Measurements from ENCODE around the gene MALRD1.

The MALRD1 gene

DNA sequence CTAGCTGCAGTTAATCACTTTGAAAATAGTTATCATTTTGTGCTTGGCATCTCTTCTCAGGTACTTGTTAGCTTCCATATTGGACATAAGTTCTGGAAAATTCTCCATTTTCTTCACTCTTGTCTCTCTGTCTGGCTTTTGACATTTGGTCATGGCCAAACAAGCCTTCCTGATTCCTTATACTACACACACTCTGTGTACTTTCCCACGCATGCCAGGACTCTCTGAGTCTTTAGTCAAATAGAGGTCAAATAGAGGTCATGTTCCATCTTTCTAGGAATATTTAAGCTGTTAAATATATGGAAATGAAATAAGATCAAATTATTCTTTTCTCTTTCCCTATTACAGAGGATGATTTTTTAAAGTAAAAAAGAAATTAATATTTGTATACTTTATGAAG lies 532.1 kb downstream of the MALRD1 start:
- DNase-seq, result no peak

DNA sequence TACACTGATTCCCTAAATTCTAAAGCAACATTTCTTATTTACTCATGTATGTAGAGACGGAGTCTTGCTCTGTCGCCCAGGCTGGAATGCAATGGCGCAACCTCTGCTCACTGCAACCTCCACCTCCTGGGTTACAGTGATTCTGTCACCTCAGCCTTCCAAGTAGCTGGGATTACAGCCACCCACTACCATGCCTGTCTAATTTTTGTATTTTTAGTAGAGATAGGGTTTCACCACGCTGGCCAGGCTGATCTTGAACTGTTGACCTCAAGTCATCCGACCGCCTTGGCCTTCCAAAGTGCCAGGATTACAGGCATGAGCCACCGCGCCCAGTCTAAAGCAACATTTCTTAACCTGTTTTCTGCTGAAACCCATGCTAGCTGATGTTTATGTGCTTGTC lies 540.0 kb downstream of the MALRD1 start:
- no peak for DNase-seq

GRCh38 chr10:19592276-19592675 lies 543.7 kb downstream of the MALRD1 start:
- DNase-seq, result no peak

DNA sequence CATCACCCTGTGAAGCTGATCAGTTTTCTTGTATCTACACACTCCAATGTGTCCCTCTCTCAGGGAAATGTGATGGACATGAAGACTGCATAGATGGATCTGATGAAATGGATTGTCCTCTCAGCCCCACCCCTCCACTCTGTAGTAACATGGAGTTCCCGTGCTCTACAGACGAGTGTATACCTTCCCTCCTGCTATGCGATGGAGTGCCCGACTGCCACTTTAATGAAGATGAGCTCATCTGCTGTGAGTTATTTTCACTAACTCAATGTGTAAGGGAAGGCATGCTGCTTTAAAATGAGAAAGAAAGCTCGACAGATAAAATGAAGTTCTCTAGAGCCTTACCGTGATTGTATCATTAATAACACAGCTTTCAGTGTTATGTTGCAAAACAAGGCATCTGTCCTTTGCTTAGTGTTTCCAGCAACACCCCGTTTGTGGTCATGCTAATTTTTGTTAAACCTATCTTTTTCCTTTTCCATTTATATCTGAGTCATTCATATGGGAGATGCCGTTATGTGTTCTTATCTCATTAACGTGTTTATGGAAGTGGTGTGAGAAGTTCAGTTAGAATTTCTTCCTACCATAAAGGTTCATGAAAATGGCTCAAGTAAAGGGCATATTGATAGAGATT lies 546.7 kb downstream of the MALRD1 start:
- no peak for DNase-seq

GRCh38 chr10:19605806-19606205 lies 557.2 kb downstream of the MALRD1 start:
- no peak for DNase-seq

GRCh38 chr10:19606968-19607367 lies 558.4 kb downstream of the MALRD1 start:
- no peak for DNase-seq

GRCh38 chr10:19611775-19612174 lies 563.2 kb downstream of the MALRD1 start:
- no peak for DNase-seq

- DNase-seq, result no peak
Measured at GRCh38 chr10:19616966-19617365, 568.4 kb downstream of the MALRD1 start.

- no peak for DNase-seq
Measured at GRCh38 chr10:19620811-19621210, 572.2 kb downstream of the MALRD1 start.

GRCh38 chr10:19623321-19623720 lies 574.7 kb downstream of the MALRD1 start:
- no peak for DNase-seq

DNA sequence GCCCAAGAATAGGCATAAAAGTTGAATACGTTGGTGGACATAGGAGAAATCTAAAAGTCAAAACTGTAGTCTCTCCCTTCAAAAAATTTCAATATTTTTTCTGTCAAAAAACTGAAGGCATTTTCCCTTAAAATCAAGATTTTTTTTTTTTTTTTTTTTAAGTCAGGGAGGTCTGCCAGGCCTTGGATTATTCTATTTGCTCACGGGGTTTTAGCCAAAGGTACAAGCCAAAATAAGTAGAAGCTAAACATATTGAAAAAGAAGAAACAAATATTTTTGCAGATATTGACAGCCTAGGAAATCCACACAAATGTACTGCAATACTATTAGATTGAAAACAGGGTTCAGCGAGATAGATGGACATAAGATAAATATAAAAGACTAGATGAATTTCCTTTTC lies 577.6 kb downstream of the MALRD1 start:
- DNase-seq, result no peak

DNA sequence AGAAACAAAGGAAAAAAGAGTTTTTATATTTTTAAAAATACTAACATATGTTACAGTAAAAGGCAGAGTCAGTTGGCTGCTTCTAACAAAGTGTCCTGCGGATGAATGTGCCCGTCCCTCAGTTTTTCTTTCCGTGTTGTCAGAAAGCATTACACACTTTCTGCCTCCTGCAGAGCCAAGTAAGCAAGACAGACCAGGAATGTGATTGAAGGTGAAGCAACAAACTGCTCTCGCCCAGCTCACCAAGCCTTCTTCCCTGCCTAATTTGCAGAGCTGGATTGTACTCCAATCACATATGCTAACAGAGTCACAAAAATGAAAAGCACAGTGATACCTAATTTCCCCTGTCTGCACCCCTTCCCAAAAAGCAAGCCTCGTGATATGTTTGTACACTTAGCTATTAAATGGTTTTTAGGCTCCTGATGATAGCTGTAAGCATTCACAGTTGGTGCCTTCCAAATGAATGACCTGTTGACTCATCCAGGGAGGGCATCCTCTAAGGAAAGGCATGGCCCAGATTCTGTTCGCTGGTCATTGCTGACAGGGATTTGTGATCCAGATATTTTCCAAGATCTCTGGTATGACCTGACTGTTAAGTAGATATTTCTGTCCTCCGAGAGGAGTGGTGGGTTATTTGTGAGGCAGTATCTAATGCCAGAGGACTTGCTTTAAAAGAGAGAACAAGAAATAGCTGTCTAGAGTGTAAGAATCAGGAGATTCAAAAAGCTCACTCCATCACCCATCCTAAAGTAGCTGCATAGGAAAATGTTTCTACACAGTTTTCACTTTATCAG lies 580.4 kb downstream of the MALRD1 start:
- DNase-seq, result no peak

GRCh38 chr10:19629567-19629966 lies 581.0 kb downstream of the MALRD1 start:
- no peak for DNase-seq

- no peak for DNase-seq
Measured at GRCh38 chr10:19634163-19634562, 585.6 kb downstream of the MALRD1 start.

DNA sequence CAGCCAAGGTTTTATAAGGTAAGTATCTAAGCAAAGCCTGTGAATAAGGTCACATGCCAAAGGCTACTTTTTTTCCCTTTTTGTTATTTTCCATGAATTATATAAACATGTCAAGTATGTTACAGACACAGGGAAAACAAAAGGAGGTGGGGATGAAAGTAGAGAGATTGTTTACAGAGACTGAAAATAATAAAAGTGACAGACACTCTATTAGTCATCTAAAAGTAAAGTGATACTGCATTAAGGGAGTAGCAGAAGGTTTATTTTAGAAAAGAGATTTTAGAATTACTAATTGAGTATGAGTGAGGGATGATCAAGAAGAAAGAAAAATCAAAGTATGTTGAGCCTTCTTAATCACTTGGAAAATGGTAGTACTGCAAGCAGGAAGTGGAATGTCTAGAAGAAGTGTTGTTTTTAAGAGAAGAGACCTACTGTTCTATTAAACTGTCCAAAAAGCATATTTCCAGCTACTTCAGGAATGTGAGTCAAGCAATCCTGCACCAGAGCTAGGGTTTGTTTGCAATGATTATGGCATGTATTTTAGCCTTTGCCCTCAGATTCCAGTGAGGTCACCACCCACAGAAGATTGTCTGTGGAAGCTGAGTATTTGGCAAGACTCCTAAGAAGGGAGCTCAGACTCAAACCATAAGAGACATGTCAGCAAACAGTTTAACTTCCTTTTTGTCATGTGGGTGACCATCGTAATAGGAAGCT lies 589.7 kb downstream of the MALRD1 start:
- no peak for DNase-seq

DNA sequence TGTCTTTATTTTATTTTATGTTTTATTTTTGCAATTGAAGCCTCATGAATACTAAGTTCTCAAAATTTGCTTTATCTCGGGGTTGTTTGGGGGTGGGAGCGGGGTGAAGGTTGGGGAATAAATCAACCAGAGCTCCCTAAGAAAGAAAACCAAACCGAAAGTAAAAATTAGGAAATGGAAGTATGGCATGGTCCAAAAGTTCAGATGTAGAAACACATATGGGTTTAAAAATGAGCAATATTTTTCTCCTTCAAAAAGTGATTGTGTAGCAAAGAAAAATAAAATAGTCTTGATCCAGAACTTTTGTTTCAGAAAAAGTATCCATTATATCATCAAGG lies 590.3 kb downstream of the MALRD1 start:
- DNase-seq, result no peak

- no peak for DNase-seq
Measured at GRCh38 chr10:19640566-19641263, 592.1 kb downstream of the MALRD1 start.

- no peak for DNase-seq
Measured at GRCh38 chr10:19651549-19651948, 602.9 kb downstream of the MALRD1 start.

- DNase-seq, result no peak
Measured at GRCh38 chr10:19652750-19653149, 604.1 kb downstream of the MALRD1 start.

DNA sequence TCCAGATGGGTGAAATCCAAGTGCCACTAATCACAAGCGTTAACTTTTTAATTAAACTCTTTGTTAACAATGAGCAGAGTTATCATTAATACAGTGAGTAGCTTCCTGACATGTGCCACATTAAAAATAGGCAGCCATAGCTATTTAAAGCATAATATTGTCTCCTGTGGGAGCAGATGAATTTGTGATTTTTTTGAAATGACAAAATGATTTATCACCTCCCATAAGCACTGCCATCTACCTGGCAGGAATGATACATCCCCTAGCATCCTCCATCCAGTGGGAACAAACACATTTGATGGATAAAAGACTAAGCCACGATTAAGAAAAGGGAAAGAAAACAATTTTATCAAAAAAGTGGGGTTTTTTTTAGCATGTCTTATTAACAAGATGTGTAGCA lies 605.3 kb downstream of the MALRD1 start:
- no peak for DNase-seq

DNA sequence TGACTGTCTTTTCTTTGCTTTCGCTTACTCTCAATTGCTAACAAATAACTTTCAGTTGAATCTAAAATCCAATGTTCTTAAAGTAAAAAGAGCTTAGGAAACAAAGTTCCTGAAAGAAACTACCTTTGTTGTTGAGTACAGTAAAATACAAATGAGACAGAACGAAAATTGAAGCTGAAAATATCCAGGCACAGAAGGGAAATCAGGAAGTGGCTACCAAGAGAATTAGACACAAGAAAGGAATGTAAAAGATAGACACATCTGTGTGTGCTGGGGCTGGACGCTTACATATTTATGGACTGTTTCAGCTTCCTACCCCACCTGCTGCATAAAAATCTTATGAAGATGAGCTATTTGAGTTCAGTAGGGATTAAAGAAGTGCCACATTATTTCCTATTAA lies 606.0 kb downstream of the MALRD1 start:
- no peak for DNase-seq

DNA sequence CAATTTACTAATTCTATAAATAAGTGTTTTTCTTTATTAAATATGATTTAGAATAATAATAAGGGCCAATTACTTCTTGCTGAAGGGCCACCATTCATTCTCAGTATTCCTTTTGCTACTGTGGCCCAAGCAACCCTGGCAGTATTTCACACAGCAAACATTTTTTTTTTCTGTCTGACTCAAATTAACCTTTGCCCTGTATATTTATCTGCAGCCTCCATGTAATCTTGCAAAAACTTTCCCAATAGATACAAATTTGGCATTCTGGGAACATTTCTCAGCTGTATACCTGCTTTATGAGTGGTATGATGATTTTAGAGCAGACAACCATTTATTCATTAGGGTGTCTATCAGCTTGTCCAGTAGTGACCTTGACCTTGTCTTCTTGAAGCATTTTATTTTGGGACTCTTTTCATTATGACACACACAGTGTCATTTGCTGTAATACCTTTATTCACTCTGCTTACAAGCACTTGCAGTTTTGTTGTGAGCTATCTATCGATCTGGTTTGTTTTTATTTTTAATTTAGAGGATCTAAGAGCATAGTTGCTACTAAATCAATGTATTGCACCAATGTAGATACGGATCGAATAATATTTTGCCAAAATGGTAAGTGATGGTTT lies 607.9 kb downstream of the MALRD1 start:
- no peak for DNase-seq

- DNase-seq, result no peak
Measured at GRCh38 chr10:19658131-19658530, 609.5 kb downstream of the MALRD1 start.

All from activated CD8-positive, alpha-beta memory T cell treated with anti-CD3 and anti-CD28 coated beads for 24 hours (primary cell).